HG03571 (cell line): Measurements from ENCODE around the gene SLC26A2.

ENCODE experiments used
- ATAC-seq: cut with Tn5 transposase; IDR thresholded peaks from one replicate; pipeline ENCODE4 v1.9.1; 2021; ENCODE audit not compliant: unreplicated experiment

Gene SLC26A2

DNA sequence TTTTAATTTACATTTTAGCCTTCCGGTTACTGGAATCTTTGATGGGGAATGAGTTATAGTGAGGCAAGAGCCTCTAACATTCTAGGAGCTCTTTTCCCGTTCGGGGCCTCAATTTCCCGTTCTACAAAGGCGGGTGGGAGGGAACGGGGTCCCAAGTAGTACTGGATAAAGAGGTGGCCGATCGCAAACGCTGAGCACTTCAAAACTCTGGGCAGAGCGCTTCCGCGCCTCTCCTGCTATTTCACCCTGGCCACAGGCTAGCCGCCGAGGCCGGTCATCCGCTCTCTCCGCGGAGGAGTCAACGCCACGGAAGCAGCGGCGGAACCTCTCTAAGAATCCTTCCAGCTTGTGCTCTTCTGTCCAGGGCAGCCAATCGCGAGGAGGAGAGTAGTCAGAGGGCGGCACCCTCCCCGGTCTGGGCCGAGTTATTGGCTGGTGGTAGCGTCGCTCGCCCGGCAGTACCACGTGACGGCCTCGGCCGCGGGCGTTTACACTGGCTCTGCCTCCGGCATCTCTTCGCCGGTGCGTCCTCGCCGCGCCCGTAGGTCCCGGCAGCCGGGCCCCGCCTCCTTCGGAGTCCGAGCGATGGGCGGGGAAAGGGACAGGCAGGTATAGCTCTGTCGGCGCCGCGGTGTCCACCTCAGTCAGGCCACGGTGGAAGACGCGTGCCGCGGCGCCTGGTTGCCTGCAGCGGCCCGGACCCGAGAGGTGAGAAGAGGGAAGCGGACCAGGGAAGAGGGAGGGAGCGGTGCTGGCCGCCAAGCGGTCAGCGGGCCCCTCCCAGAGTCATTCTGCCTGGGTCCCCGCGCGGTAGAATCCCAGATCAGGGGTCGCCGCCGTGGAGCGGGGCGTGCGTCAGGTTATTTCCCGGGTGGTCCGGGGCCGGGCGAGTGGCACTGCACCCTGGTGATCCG, at the start of gene SLC26A2:
TSS of gene SLC26A2 (plus strand) at position 487 of the 914 bp plus-strand sequence. CDS start 16,895 bp downstream, outside the sequence.
- peak; percentile 99 for ATAC-seq

DNA sequence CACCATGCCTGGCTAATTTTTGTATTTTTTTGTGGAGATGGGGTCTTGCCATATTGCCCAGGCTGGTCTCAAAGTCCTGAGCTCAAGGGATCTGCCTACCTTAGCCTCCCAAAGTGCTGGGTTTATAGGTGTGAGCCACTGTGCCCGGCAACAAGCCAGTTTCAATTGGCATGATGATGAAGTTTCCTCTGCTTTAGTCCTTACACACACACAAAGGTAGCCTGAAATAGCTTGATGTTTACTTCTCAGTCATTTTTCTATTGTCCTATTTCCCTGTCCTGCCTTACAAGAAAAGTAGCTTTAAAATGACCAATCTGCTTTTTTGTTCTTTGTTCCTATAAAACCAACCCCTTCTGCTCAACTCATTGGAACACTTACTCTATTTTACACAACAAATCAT, 49.5 kb upstream of the SLC26A2 start:
- ATAC-seq, result no peak

DNA sequence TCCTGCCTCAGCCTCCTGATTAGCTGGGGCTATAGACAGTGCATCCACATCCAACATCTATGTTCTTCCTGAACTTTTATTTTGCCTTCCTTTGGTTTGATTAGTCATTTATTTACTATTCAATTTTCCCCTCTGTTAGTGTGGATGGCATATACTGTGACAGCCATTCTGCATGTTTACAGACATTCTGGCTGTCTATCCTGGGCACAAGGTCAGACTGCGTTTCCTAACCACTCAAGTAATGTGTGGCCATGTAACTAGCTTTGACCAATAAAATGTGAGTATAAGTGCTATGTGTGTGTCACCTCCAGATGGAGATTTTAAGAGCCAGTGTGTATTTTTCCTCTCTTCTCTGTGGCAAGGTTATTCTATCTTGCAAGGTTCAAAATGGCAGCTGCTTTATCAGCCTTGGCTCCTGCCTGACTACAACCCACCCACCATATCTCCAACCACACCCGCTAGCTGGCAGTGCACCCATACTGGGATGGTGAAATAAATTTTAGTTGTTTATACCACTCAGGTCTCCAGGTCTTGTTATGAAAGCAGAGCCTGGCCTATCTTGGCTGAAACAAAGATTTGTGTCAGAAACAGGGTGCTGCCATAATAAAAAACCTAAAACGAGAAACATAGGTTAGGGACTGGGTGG, 48.2 kb upstream of the SLC26A2 start:
- ATAC-seq, result no peak

DNA sequence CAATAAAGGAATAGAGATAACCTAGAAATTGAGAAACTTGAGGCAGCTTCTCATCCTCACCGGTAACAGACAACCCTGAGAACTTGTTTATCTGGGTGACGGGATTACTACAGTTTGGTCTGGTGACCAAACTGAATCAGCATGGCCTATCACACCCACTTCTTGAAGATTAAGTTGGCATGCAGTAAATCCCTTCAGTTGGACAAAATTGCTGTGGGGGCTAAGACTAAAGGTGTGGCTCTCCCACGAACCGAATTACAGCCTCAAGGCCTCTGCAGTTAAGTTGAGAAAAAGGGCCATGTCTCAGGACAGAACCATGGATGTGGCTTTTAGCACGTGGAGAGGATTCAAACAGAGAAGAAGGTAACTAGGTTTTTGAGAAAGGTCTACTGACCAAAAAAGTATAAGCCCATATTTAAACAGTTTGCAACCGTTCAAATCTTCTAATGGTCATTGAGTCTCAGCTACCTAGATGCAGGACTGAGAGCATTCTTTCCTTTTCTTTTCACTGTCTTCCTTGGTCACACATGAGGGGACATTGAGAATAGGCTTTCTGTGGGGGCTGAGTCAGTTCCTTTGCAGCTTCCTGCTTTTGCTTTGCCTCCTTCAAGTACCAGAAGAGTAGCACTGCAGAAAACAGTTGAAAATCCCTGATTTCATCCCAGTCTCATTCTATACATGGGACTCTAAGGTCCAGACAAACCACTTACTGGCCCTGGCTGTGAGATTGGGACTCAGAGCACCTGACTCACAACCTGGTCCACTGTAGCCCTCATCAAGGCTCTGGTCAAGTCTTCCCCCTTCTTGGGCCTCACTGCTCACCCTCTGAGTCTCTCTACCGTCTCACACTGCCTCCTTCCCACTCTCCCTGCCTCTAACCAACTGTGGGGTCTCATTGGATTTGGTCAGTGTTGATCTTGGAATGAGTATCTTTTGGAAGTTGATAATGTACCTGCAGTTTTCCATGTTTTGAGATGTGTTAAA, 46.8 kb upstream of the SLC26A2 start:
- no peak for ATAC-seq

DNA sequence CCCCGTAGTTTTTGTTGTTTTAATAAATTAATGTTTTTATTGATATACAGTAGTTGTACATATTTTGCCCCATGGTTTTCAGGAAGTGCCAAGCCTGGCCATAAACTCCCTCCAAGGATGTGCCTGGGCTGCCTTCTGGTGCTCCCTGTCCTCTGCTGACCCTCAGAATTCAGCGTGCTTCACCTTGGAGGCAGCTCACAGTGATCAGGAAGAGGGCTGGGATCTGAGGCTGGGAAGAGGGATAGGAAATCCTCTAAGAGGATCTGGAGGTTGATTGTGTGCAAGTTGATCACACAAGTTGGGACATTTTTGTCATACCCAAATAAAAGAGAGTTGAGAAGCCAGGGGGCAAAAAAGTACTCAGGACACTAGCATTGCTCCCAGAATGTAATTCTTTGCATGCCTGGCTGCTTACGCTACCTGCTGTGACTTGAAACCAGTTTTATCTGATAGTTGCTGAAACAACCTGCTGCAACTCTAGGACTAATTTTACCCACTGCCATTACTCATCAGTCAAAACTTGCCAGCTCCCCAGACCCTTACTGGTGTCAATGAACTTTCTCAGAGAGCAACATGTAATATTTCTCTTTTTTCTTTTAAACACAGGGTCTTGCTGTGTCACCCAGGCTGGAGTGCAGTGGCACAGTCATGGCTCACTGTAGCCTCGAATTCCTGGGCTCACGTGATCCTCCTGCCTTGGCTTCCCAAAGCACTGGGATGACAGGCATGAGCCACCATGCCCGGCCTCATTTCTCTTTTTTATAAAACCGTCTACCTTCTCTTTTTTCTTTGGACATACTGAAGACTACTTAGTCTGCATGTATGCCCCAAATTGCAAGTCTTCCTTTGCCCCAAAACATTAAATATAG, 44.9 kb upstream of the SLC26A2 start:
- ATAC-seq, result no peak

DNA sequence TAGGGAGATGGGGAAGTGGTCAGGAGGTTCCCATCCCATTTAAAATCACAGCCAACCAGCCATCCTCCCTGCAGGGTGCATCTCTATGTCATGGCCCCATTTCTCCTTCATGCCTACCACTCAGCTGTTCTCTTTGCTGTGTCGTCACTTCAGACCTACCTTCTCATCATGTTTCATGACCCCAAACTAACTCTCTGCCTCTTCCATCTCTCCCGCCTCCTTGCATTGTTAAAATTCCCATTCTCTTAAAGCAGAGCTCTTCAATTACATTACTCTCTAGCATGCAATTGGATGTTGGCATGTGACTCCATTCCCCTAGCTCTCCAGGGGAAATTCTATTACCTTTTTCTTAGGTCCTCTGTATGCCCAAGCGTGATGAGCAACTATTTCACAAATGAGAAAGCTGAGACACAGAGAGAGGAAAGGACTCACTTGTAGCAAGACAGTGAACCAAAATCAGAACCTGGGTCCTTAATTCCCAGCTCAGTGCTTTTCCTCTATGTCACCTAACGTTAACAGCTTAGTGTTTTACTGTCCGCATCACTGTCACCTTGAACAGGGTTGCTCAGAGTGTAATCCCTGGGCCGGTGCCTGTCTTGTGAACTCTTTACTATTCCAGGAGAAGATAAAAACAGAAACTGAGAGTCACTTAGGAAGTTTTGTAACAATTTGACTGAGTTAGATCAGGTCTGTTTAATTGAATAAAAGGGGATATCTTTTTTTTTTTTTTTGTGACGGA, 44.1 kb upstream of the SLC26A2 start:
- no peak for ATAC-seq

DNA sequence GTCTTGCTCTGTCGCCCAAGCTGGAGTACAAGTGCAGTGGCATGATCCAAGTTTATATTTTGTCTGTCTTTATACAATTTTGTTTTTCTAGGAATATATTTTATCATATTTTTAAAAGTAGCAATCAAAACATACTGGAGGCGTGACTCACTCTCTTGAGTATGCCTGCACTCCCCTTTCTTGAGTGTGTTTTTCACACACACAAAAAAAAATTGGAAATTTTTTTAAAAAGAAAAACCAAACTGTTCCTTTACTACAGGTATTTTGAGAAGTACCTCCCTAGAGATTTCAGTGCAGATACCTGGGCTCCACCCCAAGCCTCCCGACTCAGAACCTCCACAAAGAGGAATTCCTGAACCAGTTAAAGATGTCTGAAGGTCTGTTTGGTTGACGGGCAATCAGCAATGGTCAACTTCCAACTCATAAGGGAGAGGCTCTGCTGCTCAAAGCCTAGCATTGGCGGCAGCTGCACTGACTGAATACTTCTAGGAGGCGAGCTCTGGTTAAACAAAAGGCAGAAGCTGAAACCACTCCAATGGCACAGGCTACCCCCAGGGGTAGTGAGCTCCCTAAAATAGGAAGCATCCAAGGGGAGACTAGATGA, 43.4 kb upstream of the SLC26A2 start:
- ATAC-seq, result no peak

DNA sequence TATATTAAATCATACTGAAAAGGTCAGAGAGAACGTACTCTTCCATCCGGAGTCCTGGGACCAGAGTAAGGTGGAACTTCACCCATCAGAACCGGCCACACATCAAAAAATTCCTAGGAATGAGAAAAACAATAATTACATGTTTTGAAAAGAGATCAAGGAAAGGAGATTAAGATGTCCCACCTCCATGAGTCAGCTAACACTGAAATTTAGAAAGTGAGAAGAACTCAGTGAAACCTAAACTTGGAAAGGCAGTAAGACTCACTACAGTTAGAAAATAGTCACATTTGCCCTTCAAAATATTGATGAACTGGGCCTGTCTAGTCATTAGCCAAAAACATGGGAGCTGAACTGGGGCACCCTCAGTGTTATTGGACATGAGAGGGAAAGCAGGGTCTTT, 39.0 kb upstream of the SLC26A2 start:
- ATAC-seq, result no peak

DNA sequence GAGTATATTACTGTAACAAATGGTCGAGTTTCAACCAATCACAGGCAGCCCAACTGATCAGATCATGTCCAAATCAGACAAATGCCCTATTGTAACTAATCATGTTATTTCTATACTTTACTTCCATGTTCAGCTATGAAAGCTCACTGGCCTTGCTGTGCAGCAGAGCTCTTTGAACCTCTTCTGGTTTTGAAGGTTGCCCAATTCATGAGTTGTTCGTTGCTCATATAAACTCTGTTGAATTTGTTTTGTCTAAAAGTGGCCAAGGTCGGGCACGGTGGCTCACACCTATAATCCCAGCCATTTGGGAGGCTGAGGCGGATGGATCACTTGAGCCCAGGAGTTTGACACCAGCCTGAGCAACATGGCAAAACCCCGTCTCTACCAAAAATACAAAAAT, 37.6 kb upstream of the SLC26A2 start:
- no peak for ATAC-seq

DNA sequence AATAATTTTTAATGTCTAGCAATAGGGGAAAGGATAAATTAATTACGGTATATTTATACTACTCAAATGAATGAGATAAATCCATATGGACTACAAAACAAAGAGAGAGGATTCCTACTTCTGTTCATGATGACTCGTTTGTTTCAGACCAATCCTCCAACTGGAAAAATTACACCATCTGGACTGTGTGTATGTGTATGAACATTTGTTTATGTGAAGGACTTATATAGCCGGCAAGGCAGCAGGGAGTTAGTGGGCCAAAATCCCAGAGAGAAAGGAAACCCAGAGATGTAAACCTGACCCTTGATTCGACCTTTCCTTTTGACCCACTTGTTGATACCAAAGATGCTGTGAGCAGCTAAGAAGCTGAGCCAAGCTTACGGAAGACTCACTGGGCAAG, 36.1 kb upstream of the SLC26A2 start:
- no peak for ATAC-seq

DNA sequence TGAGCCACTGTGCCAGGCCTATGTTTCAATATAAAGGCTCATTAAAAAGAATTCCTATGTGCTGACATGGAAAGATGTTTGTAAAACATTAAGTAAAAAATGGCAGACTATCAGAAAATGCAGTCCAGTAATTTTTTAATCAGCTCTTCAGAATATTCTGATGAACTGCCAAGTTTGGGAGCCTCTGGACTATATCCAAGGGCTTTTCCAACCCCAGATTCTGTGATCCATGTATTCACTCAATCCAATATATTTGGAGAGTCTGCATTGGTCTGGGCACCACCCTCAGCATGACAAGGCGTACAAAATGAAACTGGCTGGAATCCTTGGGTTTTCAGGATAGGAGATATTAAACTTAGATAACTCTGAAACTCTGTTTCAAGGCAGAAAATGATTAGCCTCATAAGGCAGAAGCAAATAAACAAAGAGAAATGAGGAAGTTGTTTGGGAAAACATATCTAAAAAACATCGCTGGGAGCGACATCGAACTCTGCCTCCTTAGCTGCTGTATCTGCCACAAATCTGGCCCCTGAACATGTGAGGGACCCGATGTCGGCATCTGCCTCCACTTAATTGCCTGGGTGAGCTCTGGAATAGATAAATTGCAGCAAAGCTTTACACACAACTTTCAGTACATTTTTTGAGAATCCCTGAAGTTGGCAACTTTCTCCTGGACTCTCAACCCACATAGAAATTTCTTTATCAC, 30.4 kb upstream of the SLC26A2 start:
- ATAC-seq, result no peak

DNA sequence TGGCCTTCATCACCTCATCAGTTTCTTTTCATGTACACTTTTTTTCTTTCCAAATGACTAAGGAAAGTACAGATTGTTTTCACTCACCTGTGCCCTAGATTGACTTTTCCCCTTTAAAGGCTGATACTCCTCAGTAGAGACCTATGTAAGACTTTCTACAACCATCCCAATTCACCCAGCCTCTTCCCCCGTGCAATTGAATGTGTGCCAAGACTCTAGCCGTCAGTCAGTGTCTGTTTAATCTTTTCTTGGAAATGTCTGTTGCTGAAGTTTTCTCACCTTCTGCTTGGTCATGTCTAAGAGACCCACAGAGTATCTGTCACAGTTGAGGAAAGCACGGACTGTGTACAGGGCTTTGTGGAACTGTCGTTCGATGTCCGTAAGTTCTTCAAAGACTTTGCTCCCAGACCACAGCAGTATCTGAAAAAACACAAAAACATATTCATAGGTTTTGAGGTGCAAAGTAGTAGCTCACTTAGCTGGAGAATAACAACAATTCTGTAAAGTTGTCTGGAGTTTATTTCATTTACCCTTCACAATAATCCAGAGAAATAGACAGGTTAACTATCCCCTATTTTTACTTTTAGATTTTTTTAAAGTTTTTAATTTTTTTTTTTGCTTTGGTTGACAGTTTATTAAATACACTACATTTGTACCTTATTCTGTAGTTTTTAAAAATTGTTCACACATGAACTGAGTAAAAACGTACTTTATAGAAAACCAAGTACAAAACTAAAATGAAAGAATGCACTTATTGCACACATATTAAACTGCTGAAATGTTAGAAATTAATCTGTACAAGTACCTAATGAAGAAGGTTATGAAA, 29.6 kb upstream of the SLC26A2 start:
- no peak for ATAC-seq

DNA sequence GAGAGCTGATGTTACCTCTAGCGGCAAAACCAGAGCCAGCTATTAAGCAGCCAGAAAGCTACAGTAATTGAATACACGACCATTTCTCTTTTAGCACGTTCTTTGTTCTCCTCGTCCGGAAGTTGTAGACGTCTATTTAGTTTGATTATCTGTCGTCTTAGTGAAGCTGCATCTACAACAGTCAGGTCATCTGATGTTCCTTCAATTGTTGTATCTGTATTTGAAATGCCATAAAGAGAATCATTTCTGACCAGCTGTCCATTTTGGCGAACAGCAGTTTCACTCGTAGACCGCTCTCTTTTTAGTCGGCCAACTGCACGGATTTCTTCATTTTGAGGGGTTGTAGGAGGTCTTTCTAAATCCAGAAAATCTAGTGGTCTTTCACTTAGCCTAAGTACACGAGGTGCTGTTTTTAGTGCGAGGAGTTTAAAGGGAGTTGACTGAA, 28.5 kb upstream of the SLC26A2 start:
- ATAC-seq, result no peak

DNA sequence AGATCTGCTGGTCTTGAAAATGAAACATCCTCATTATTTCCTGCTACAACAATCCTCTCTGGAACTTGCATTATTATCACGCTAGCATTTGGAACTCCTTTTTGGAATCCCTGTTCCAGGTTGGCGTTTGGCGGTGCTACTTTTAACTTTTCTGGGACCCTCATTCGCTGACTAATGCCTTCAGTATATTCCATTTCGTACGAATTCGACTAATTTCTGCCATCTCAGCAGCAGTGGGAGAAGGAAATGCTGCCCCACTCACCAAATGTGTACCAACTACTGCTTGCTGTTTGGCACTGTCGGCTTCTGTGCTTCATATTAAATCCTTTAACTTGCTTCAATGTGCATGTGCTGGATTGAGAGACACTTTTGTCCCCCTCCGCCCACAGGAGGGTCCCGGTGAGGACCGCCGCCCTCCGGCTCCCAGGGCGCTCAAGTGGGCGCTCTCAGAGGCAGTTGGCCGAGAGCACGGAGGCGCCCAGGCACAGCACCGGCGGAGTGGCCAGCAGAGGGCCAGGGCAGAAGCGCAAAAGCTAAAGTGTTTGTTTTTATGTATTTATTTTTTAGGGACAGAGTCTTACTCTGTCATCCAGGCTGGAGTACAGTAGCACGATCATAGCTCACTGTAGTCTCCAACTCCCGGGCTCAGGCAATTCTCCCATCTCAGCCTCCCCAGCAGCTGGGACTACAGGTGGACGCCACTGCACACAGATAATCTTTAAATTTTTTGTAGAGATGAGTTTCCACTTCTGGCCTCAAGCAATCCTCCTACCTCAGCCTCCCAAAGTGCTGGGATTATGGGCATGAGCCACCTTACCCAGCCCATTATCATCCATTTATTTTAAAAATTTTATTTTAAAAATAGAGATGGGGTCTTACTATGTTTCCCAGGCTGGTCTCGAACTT, 27.9 kb upstream of the SLC26A2 start:
- ATAC-seq, result no peak

DNA sequence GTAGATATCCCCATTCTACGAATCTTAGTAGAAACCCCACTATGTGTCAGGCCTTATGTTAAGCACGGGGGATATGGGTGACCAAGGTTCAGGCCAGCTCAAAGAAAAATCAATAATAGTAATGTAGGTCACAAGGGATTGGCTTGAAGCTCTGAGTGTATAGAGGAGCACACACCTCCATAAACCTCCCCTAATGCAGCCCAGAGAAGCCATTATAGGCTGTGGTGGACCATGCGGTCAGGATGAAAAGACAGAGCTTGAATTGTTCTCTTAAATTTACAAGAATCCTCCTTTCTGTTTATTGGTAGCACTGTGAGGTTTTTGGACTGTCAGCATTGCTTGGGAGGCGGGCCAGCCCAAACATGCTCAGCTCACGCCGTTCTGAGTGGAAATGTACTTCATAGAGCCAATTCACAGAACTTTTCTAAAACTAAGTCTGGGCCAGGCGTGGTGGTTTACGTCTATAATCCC, 25.1 kb upstream of the SLC26A2 start:
- ATAC-seq, result no peak

DNA sequence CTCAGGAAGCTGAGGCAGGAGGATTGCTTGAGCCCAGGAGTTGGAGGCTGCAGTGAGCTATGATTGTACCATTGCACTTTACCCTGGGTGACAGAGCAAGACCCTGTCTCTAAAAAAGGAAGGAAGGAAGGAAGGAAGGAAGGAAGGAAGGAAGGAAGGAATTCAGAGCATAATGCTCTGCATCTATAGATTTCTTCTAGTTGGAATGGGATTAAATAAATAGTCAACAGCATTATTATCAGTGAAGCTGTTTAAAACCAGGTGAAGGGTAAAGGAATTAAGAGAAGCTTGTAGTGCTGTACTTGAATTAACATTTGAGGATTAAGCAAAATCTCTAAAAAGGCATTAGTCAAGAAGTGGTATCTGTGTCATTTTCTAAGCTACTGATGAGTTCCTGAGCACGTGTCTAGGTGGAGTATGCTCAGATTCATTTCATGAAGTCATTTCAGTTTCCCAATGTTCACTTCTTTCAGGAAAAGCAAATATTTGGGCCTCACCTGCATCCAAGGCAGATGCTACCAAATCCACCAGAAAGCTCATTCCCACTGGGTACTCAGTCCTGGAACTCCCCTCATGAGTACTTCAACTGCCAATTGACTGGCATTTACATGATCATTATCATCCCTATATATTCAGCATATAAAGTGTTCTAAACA, 24.4 kb upstream of the SLC26A2 start:
- no peak for ATAC-seq
